Esophagus muscularis mucosa (tissue), 4 donors: ENCODE measurements around the gene TMEM126A. TPM values are rescaled to one million over a fixed set of nuclear protein-coding genes. Genes with fewer than 3 reads are reported as not detected.

Source experiments
- DNase-seq: peaks from one replicate; pipeline ENCODE4 v3.0.0-alpha.2; 2017; ENCODE audit errors: extremely low spot score
- H3K27ac ChIP-seq, 4 donors: fragments of 200-600 bp; sonication (generic); replicated peaks in 1 of 4; 1 replicate in 3 of 4; 2 replicates in 1 of 4; pipeline ENCODE4 v1.5.1; 2016 to 2019; ENCODE audit warnings: mild to moderate bottlenecking in 1 of 4
- H3K27me3 ChIP-seq, 4 donors: fragments of 200-600 bp; sonication (generic); one replicate each; pipeline versions ENCODE4 v1.5.1 to v1.6.0; 2016 to 2019
- H3K36me3 ChIP-seq, 4 donors: fragments of 200-600 bp; sonication (generic); one replicate each; pipeline ENCODE4 v1.5.1; 2016 to 2019
- H3K4me1 ChIP-seq, 4 donors: fragments of 200-600 bp; sonication (generic); one replicate each; pipeline ENCODE4 v1.5.1; 2016 to 2019
- H3K4me3 ChIP-seq, 4 donors: fragments of 200-600 bp; sonication (generic); 1 replicate in 2 of 4; 2 replicates in 2 of 4; pipeline ENCODE4 v1.5.1; 2016 to 2019; ENCODE audit warnings: mild to moderate bottlenecking in 4 of 4, moderate library complexity in 1 of 4
- H3K9me3 ChIP-seq, 4 donors: fragments of 200-600 bp; sonication (generic); 1 replicate in 3 of 4; 2 replicates in 1 of 4; pipeline ENCODE4 v1.5.1; 2016 to 2019
- CTCF ChIP-seq, 3 experiments: fragments of 200-600 bp in 2 of 3; fragments of 450-650 bp in 1 of 3; sonication (generic) in 2 of 3; IDR thresholded peaks; one replicate each; pipeline ENCODE4 v1.5.1; 2017 to 2019; ENCODE audit warnings: antibody characterized with exemption in 3 of 3, mild to moderate bottlenecking in 2 of 3, moderate library complexity in 1 of 3
- EP300 ChIP-seq: sonication (generic); formaldehyde crosslinking; IDR thresholded peaks from one replicate; pipeline ENCODE4 v1.6.1; 2017; ENCODE audit warnings: antibody characterized with exemption
- POLR2A ChIP-seq: fragments of 450-650 bp; IDR thresholded peaks from one replicate; pipeline ENCODE4 v1.6.1; 2017; ENCODE audit warnings: antibody characterized with exemption, moderate library complexity, mild to moderate bottlenecking, low read depth
- POLR2AphosphoS5 ChIP-seq, 2 donors: sonication (generic); formaldehyde crosslinking; IDR thresholded peaks; one replicate each; pipeline ENCODE4 v1.6.1; 2017; ENCODE audit warnings: antibody characterized with exemption in 2 of 2
- WGBS: methylation state at CpG from one replicate; pipeline ENCODE4 v1.1.5; 2018; 5-methylcytosine and 5-hydroxymethylcytosine counted together
- intact Hi-C: fragments of 100-400 bp; cut with DNase I; formaldehyde crosslinking; loops from one replicate; pipeline ENCODE4 v1.15.1; 2023
- total RNA-seq, 4 donors: library from RNA; depleted of rRNA; stranded (reverse); fragments of >200 nt; gene quantifications; one replicate each; pipeline versions ENCODE4 v1.1.0 to v1.2.1, GENCODE V29; 2016

The TMEM126A gene
- total RNA-seq, 4 donors from 2014 or later: 19.0 to 48.6 (median 26.8) TPM

- Histone ChIP-seq H3K27ac (no peak overlapping the region), H3K36me3 (no peaks in the 10 kb centered on the region)
- no peak for DNase-seq
Measured at GRCh38 chr11:85672105-85672902, 24.5 kb downstream of the TMEM126A start.

GRCh38 chr11:85673393-85673792 is 25.6 kb downstream of the TMEM126A start:
- intact Hi-C loops: no loop called here
- no peak for DNase-seq
- Histone ChIP-seq H3K4me3 (no peak overlapping the region), H3K27ac (no peak overlapping the region), H3K4me1 (no peaks in the 10 kb centered on the region), H3K36me3 (no peaks in the 10 kb centered on the region), H3K9me3 (no peaks in the 10 kb centered on the region), H3K27me3 (no peaks in the 10 kb centered on the region)
- no peak for TF ChIP-seq POLR2AphosphoS5 (IDR thresholded peaks at IDR 0.05)
- no peak for TF ChIP-seq EP300
- no peak for TF ChIP-seq POLR2A
- WGBS: 92% methylated on average over 3 of the region's 3 CpGs

More at GRCh38 chr11:85672105-85672902, 24.5 kb downstream of the TMEM126A start:
- WGBS: 85% methylated on average over 8 of the region's 8 CpGs
- Histone ChIP-seq H3K9me3 (no peaks in the 10 kb centered on the region), H3K27me3 (no peaks in the 10 kb centered on the region), H3K4me1 (no peaks in the 10 kb centered on the region), H3K4me3 (no peak overlapping the region)
- intact Hi-C loops: no loop called here
- TF ChIP-seq POLR2AphosphoS5 (IDR thresholded peaks at IDR 0.05): no peak
- no peak for TF ChIP-seq EP300
- TF ChIP-seq POLR2A: no peak
- no peak for TF ChIP-seq CTCF (IDR thresholded peaks at IDR 0.05)

GRCh38 chr11:85679576-85679975 is 31.8 kb downstream of the TMEM126A start:
- Histone ChIP-seq H3K4me3 (no peak overlapping the region), H3K9me3 (no peaks in the 10 kb centered on the region), H3K4me1 (peaks cover 0 to 19% (median 14%) of the 10 kb centered on the region in 4 donors), H3K36me3 (no peaks in the 10 kb centered on the region), H3K27ac (no peak overlapping the region), H3K27me3 (no peaks in the 10 kb centered on the region)
- 68% methylated on average over 4 of the region's 4 CpGs for WGBS
- intact Hi-C loops: no loop called here
- TF ChIP-seq CTCF (IDR thresholded peaks at IDR 0.05) (no peak), EP300 (no peak), POLR2AphosphoS5 (IDR thresholded peaks at IDR 0.05) (no peak), POLR2A (no peak)
- no peak for DNase-seq

GRCh38 chr11:85680897-85681296 is 33.1 kb downstream of the TMEM126A start:
- no peak overlapping the region for H3K27ac ChIP-seq
- H3K4me3 ChIP-seq: no peak overlapping the region
- no peaks in the 10 kb centered on the region for H3K27me3 ChIP-seq
- 91% methylated on average over 1 of the region's 1 CpG for WGBS
- H3K9me3 ChIP-seq: no peaks in the 10 kb centered on the region
- DNase-seq: no peak
- no peaks in the 10 kb centered on the region for H3K36me3 ChIP-seq
- H3K4me1 ChIP-seq: peaks cover 11 to 31% (median 25%) of the 10 kb centered on the region in 4 donors
- intact Hi-C loops: no loop called here
- no peak for TF ChIP-seq POLR2AphosphoS5 (IDR thresholded peaks at IDR 0.05)
- no peak for TF ChIP-seq CTCF (IDR thresholded peaks at IDR 0.05)
- no peak for TF ChIP-seq POLR2A
- no peak for TF ChIP-seq EP300

- Histone ChIP-seq H3K36me3 (no peaks in the 10 kb centered on the region), H3K4me1 (peaks cover 16 to 38% (median 31%) of the 10 kb centered on the region in 4 donors), H3K4me3 (peak overlapping the region; percentile 61 to 71 (median 63)), H3K9me3 (no peaks in the 10 kb centered on the region), H3K27me3 (no peaks in the 10 kb centered on the region), H3K27ac (peak overlapping the region; percentile 24 to 65 (median 56))
- TF ChIP-seq POLR2AphosphoS5 (IDR thresholded peaks at IDR 0.05) (peak; percentile 41 to 49), EP300 (no peak)
- intact Hi-C loops: no loop called here
- 24% methylated on average over 38 of the region's 43 CpGs for WGBS
- no peak for DNase-seq
Measured at GRCh38 chr11:85682330-85683305, 34.9 kb downstream of the TMEM126A start.
